ENCODE data around the gene HNMT. TPM values are rescaled to one million over a fixed set of nuclear protein-coding genes. Genes with fewer than 3 reads are reported as not detected.

Gene HNMT
- total and polyA plus RNA-seq, 2 of the 8 experiments (the other 6 are each of a cell fraction or from before 2014, with no cell fraction given): 1.6 to 3.6 TPM

GRCh38 chr2:137981112-137981656, 16.9 kb downstream of the HNMT start:
- Histone ChIP-seq H3K4me2 (ENCODE audit: insufficient read depth in 1 of 2, low read depth in 2 of 2, low read length in 2 of 2) (no peak overlapping the region), H3K27ac (ENCODE audit: low read depth, low read length) (no peak overlapping the region), H3K79me1 (ENCODE audit: low read depth, low read length) (no peaks in the 10 kb centered on the region), H3K79me2 (ENCODE audit: control insufficient read depth in 1 of 2, insufficient read depth in 2 of 2, low read length in 2 of 2) (no peaks in the 10 kb centered on the region), H3K36me3 (ENCODE audit: control insufficient read depth in 2 of 4, insufficient read depth in 4 of 4, low read length in 3 of 4) (no peaks in the 10 kb centered on the region), H4K8ac (ENCODE audit: extremely low read depth, insufficient read depth, low read length) (no peak overlapping the region), H3K4me3 (ENCODE audit: extremely low read depth in 1 of 4, insufficient read depth in 2 of 4, low read depth in 3 of 4, low read length in 4 of 4) (no peak overlapping the region), H3K4ac (replicated peaks; ENCODE audit: insufficient read length, low read depth, low read length) (no peak overlapping the region), H2BK5ac (ENCODE audit: low read depth, low read length) (no peak overlapping the region), H2BK15ac (ENCODE audit: low read length) (no peak overlapping the region), H4K5ac (ENCODE audit: insufficient read length, low read depth, low read length) (no peak overlapping the region), H4K20me1 (replicated peaks in 1 of 2; ENCODE audit: control insufficient read depth in 1 of 2, insufficient read depth in 2 of 2, low read length in 2 of 2) (no peaks in the 10 kb centered on the region), H3K14ac (ENCODE audit: insufficient read length) (no peak overlapping the region), H2AFZ (ENCODE audit: low read length) (peak overlapping the region; percentile 26; the same call in 1 of the 2 replicates), H3K27me3 (replicated peaks in 1 of 4; ENCODE audit: control insufficient read depth in 3 of 4, extremely low read depth in 1 of 4, insufficient read depth in 3 of 4, low read length in 3 of 4) (no peaks in the 10 kb centered on the region), H3K18ac (ENCODE audit: extremely low read depth, low read length) (no peak overlapping the region), H4K91ac (replicated peaks; ENCODE audit: insufficient read length, low read length) (no peak overlapping the region), H3K4me1 (replicated peaks in 1 of 4; ENCODE audit: control insufficient read depth in 3 of 4, insufficient read depth in 4 of 4, low read length in 3 of 4) (peaks cover 0 to 2% (median 0%) of the 10 kb centered on the region in 4 experiments; a peak in 1 of 7 replicates), H2AK5ac (ENCODE audit: low read depth, low read length) (no peak overlapping the region), H2BK120ac (replicated peaks; ENCODE audit: low read depth, low read length) (no peak overlapping the region), H3K56ac (replicated peaks; ENCODE audit: insufficient read length, low read depth, low read length) (no peak overlapping the region), H2BK20ac (ENCODE audit: low read length) (no peak overlapping the region), H3K23ac (ENCODE audit: insufficient read length) (no peak overlapping the region), H3K23me2 (ENCODE audit: low read depth, low read length) (no peaks in the 10 kb centered on the region), H3K9ac (replicated peaks in 1 of 4; ENCODE audit: extremely low read depth in 1 of 4, low read depth in 3 of 4, low read length in 3 of 4) (no peak overlapping the region), H2BK12ac (ENCODE audit: low read depth, low read length) (no peak overlapping the region), H3K9me3 (ENCODE audit: insufficient read depth in 2 of 2, low read depth in 1 of 2, low read length in 1 of 2) (no peaks in the 10 kb centered on the region)
- DNase-seq (ENCODE audit: low read depth in 1 of 2, low spot score in 2 of 2) (no peak), FAIRE-seq (no peak)
- ChIA-PET POLR2A (ENCODE audit: partially characterized antibody) (no interaction called here), CTCF (ENCODE audit: partially characterized antibody) (no interaction called here)
- 91% methylated on average over 11 of the region's 11 CpGs; no CpG with 5 or more reads in 1 of the 2 experiments for WGBS, 2 experiments (ENCODE audit: extremely low coverage in 1 of 2, insufficient coverage in 1 of 2, insufficient read length in 1 of 2, insufficient replicate concordance in 2 of 2, low coverage in 1 of 2, low lambda C conversion rate in 2 of 2, missing lambda C conversion rate in 1 of 2)
- TF ChIP-seq POLR2A (IDR thresholded peaks at IDR 0.05; ENCODE audit: control extremely low read depth in 1 of 2, low read depth in 2 of 2, low read length in 2 of 2) (no peak), HDAC6 (IDR thresholded peaks at IDR 0.05; ENCODE audit: low read depth, low read length) (no peak), EZH2 (IDR thresholded peaks at IDR 0.05; ENCODE audit: low read depth, low read length, severe bottlenecking) (no peak), TAF7 (optimal IDR thresholded peaks at IDR 0.05; ENCODE audit: borderline replicate concordance, low read depth, low read length) (no peak), EP300 (IDR thresholded peaks at IDR 0.05; ENCODE audit: borderline replicate concordance in 1 of 2, low read depth in 2 of 2, low read length in 2 of 2) (no peak), JUN (IDR thresholded peaks at IDR 0.05; ENCODE audit: low read depth, low read length) (no peak), POU5F1 (IDR thresholded peaks at IDR 0.05; ENCODE audit: low read depth, low read length) (no peak), ASH2L (IDR thresholded peaks at IDR 0.05; ENCODE audit: low read length) (no peak), RAD21 (IDR thresholded peaks at IDR 0.05 in 1 of 2, conservative IDR thresholded peaks at IDR 0.05 in 1 of 2; ENCODE audit: low read depth in 2 of 2, low read length in 2 of 2) (no peak), MAFK (IDR thresholded peaks at IDR 0.05; ENCODE audit: low read depth, low read length) (no peak), CBX8 (IDR thresholded peaks at IDR 0.05; ENCODE audit: borderline replicate concordance, low read depth, low read length) (no peak), TAF1 (IDR thresholded peaks at IDR 0.05; ENCODE audit: low read depth, low read length) (no peak), CEBPB (IDR thresholded peaks at IDR 0.05; ENCODE audit: low read depth, low read length) (no peak)
- TF ChIP-seq, protein P1, sequence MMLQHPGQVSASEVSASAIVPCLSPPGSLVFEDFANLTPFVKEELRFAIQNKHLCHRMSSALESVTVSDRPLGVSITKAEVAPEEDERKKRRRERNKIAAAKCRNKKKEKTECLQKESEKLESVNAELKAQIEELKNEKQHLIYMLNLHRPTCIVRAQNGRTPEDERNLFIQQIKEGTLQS (IDR thresholded peaks at IDR 0.05; ENCODE audit: insufficient read depth, low read depth, low read length): no peak
